Type B pancreatic cell (in vitro differentiated cells): ENCODE results near the gene ZNF215. TPM values are rescaled to one million over a fixed set of nuclear protein-coding genes. Genes with fewer than 3 reads are reported as not detected.

ENCODE experiments used
- DNase-seq: peaks from one replicate; pipeline ENCODE4 v3.0.0; 2021; ENCODE audit warnings: mixed read lengths; ENCODE audit not compliant: unreplicated experiment; ENCODE audit errors: extremely low spot score
- H3K27ac Mint-ChIP-seq: 2 replicates; pipeline ENCODE4 v1.8.0; 2021; ENCODE audit warnings: mild to moderate bottlenecking, mixed read lengths
- H3K27me3 Mint-ChIP-seq: 2 replicates; pipeline ENCODE4 v1.8.0; 2021; ENCODE audit warnings: mixed read lengths
- H3K36me3 Mint-ChIP-seq: 2 replicates; pipeline ENCODE4 v1.8.0; 2021; ENCODE audit warnings: mixed read lengths
- H3K4me1 Mint-ChIP-seq: one replicate; pipeline ENCODE4 v1.8.0; 2021; ENCODE audit warnings: mixed read lengths; ENCODE audit not compliant: unreplicated experiment
- H3K4me3 Mint-ChIP-seq: 2 replicates; pipeline ENCODE4 v1.8.0; 2021; ENCODE audit warnings: mild to moderate bottlenecking, mixed read lengths
- H3K9me3 Mint-ChIP-seq: 2 replicates; pipeline ENCODE4 v1.8.0; 2021; ENCODE audit warnings: mixed read lengths
- CTCF ChIP-seq: fragments of 200-600 bp; sonication (generic); conservative IDR thresholded peaks from 2 replicates; pipeline ENCODE4 v1.5.0; 2021; ENCODE audit warnings: antibody characterized with exemption, mild to moderate bottlenecking
- total RNA-seq: library from RNA; stranded (reverse); gene quantifications from 2 replicates; pipeline ENCODE4 v1.2.1, GENCODE V29; 2021; ENCODE audit warnings: low replicate concordance

ZNF215 gene
- total RNA-seq, 1 donor from 2014 or later: 4.6 TPM

DNA sequence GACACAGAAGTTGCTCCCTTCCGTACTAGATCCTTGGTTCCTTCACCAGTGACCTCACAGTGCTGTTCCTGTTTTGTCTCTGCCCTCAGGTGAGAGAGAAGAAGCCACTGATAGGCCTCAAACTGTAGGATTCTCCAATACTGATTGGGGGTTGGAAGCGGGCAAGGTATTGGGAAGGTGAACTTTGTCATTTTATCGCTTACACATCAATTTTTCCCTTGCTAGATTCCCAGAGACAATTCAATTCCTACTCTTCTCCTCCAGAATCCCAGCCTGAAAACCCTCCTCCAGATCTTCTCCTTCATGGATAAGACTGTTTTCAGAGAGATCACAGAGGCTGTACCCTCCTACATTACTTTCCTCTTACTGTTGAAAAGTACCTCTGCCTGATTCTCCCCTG, 14.8 kb upstream of the ZNF215 start:
- Mint-ChIP-seq H3K4me3 (no peak overlapping the region), H3K9me3 (no peaks in the 10 kb centered on the region), H3K4me1 (no peaks in the 10 kb centered on the region), H3K27ac (no peak overlapping the region), H3K27me3 (no peaks in the 10 kb centered on the region), H3K36me3 (no peaks in the 10 kb centered on the region)
- no peak for DNase-seq
- no peak for TF ChIP-seq CTCF

- no peak overlapping the region for H3K4me3 Mint-ChIP-seq
- no peaks in the 10 kb centered on the region for H3K4me1 Mint-ChIP-seq
- no peak for DNase-seq
- no peak overlapping the region for H3K27ac Mint-ChIP-seq
- no peak for TF ChIP-seq CTCF
- no peaks in the 10 kb centered on the region for H3K36me3 Mint-ChIP-seq
- no peaks in the 10 kb centered on the region for H3K27me3 Mint-ChIP-seq
- no peaks in the 10 kb centered on the region for H3K9me3 Mint-ChIP-seq
These were observed 14.3 kb upstream of the ZNF215 start for GRCh38 chr11:6911948-6912347.

GRCh38 chr11:6919698-6920097, 6.5 kb upstream of the ZNF215 start:
- TF ChIP-seq CTCF: no peak
- no peaks in the 10 kb centered on the region for H3K27me3 Mint-ChIP-seq
- H3K36me3 Mint-ChIP-seq: no peaks in the 10 kb centered on the region
- H3K4me3 Mint-ChIP-seq: no peak overlapping the region
- DNase-seq: no peak
- no peaks in the 10 kb centered on the region for H3K9me3 Mint-ChIP-seq
- H3K27ac Mint-ChIP-seq: no peak overlapping the region
- H3K4me1 Mint-ChIP-seq: no peaks in the 10 kb centered on the region

DNA sequence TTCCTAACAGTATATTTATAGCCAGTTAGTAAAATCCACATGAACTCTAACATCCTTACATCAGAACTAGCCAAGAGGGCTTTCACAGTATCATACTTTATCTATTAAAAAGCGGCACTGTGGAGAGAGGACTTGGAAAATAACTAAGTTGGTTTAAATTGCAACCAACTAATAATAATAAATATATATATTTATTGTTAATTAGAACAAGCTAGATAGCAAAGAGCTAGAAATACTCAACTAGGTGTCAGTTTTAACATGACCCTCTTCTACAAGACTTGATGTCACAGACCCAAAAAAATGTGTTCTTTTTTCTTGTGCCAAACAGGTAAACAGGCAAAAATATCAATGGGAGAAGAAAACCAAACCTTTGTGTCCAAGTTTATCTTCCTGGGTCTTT, 5.5 kb upstream of the ZNF215 start, which contains the start of gene OR2D3:
Gene OR2D3, plus strand, starts transcription at position 301 of the 400 bp plus-strand sequence. Its CDS starts 0 bp downstream, at position 301.
- Mint-ChIP-seq H3K27me3 (no peaks in the 10 kb centered on the region), H3K4me1 (peaks cover 2% of the 10 kb centered on the region), H3K9me3 (no peaks in the 10 kb centered on the region), H3K36me3 (no peaks in the 10 kb centered on the region), H3K27ac (no peak within 1 kb of the TSS), H3K4me3 (no peak within 1 kb of the TSS)
- DNase-seq: no peak
- TF ChIP-seq CTCF: no peak

DNA sequence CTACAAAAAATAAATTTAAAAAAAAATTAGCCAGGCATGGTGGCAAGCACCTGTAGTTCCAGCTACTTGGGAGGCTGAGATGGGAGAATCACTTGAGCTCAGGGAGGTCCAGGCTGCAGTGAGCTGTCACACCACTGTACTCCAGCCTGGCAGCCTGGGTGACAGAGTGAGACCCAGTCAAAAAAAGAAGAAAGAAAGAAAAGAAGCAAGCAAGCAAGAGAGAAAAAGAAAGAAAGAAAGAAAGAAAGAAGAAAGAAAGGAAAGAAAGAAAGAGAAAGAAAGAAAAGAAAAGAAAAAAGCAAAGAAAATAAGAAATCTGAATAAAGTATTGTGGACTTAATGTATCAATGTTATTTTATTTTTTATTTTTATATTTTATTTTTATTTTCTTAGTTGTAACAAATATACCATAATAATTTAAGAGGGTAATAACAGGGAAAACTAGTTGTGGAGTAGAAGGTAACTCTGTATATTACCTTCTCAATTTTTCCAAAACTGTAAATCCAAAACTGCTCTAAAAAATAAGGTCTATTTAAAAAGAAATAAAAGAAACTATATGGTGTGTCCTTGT, 1.1 kb upstream of the ZNF215 start:
- no peak for TF ChIP-seq CTCF
- Mint-ChIP-seq H3K4me3 (no peak overlapping the region), H3K36me3 (no peaks in the 10 kb centered on the region), H3K27ac (peak overlapping the region; percentile 71), H3K27me3 (no peaks in the 10 kb centered on the region), H3K9me3 (no peaks in the 10 kb centered on the region), H3K4me1 (peaks cover 16% of the 10 kb centered on the region)
- no peak for DNase-seq
